Body of pancreas (tissue), 4 donors: Measurements from ENCODE around the gene FAM20C.

Experiments
- CTCF ChIP-seq, 7 experiments: fragments of 450-650 bp in 4 of 7; fragments of 200-600 bp in 3 of 7; sonication (generic) in 3 of 7; IDR thresholded peaks; one replicate each; pipeline ENCODE4 v1.5.1; 2016 to 2019; ENCODE audit warnings: antibody characterized with exemption in 7 of 7
- POLR2A ChIP-seq, 3 donors: fragments of 450-650 bp; IDR thresholded peaks; one replicate each; pipeline ENCODE4 v1.6.1; 2016; ENCODE audit warnings: antibody characterized with exemption in 3 of 3, mild to moderate bottlenecking in 2 of 3

- TF ChIP-seq CTCF (IDR thresholded peaks at IDR 0.05) (no peak), POLR2A (IDR thresholded peaks at IDR 0.05) (no peak)
Observed at GRCh38 chr7:269721-270120, 77.3 kb downstream of the FAM20C start.
